HG03066 (cell line): ENCODE results near the gene INSL3.

ENCODE experiments used
- ATAC-seq: cut with Tn5 transposase; IDR thresholded peaks from one replicate; pipeline ENCODE4 v1.9.1; 2021; ENCODE audit warnings: low read depth; ENCODE audit not compliant: unreplicated experiment

Gene INSL3

GRCh38 chr19:17821190-17821589 is at the start of gene INSL3:
TSS of gene INSL3 (minus strand) at chr19:17821519. CDS start at chr19:17821506, 13 bp downstream.
- ATAC-seq, result no peak

- ATAC-seq, result no peak
Measured at GRCh38 chr19:17869114-17869608, 47.8 kb upstream of the INSL3 start.

- no peak for ATAC-seq
Measured at GRCh38 chr19:17868669-17869068, 47.4 kb upstream of the INSL3 start.

GRCh38 chr19:17866964-17867486 is 45.7 kb upstream of the INSL3 start:
- ATAC-seq, result no peak

GRCh38 chr19:17866312-17866963 is 45.1 kb upstream of the INSL3 start:
- no peak for ATAC-seq

GRCh38 chr19:17865364-17866311 is 44.3 kb upstream of the INSL3 start:
- ATAC-seq, result no peak

GRCh38 chr19:17863520-17864182 is 42.3 kb upstream of the INSL3 start:
- ATAC-seq, result no peak

- ATAC-seq, result no peak
Measured at GRCh38 chr19:17862711-17863519, 41.6 kb upstream of the INSL3 start.

- ATAC-seq, result no peak
Measured at GRCh38 chr19:17861542-17862402, 40.5 kb upstream of the INSL3 start.

GRCh38 chr19:17860993-17861360 is 39.7 kb upstream of the INSL3 start:
- no peak for ATAC-seq

- ATAC-seq, result no peak
Measured at GRCh38 chr19:17860331-17860992, 39.1 kb upstream of the INSL3 start.

GRCh38 chr19:17859533-17860330 is 38.4 kb upstream of the INSL3 start, which contains the start of gene RPL18A:
TSS of gene RPL18A (plus strand) at chr19:17859910. CDS start at chr19:17859957, 47 bp downstream.
- peak; percentile 93 for ATAC-seq

- ATAC-seq, result no peak
Measured at GRCh38 chr19:17855280-17856152, 34.2 kb upstream of the INSL3 start.

- no peak for ATAC-seq
Measured at GRCh38 chr19:17854061-17854460, 32.7 kb upstream of the INSL3 start.

- ATAC-seq, result no peak
Measured at GRCh38 chr19:17848595-17849292, 27.4 kb upstream of the INSL3 start.
